GM21390 (cell line): ENCODE data around the gene EYS.

Experiments used
- ATAC-seq: cut with Tn5 transposase; IDR thresholded peaks from one replicate; pipeline ENCODE4 v1.9.1; 2021; ENCODE audit not compliant: unreplicated experiment

Gene EYS

DNA sequence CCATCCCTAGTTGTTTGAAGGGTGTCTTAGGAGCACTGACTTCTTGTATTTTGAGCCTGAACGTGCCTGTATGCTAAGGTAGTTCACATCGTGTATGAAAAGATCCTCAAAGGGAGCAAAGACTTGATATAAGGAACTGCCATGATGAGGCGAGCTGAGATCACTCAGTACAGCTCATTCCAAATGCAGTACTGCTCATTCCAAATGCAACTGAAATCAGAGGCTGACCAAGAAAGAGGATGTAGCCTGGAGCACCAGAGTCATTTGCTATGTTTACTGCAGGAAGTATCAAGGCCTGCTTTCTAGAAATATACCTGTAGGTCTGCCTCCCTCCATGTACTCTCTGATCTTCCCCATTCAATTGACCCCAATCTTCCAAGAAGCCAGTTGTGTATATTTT is 832.2 kb downstream of the EYS start:
- ATAC-seq: no peak

DNA sequence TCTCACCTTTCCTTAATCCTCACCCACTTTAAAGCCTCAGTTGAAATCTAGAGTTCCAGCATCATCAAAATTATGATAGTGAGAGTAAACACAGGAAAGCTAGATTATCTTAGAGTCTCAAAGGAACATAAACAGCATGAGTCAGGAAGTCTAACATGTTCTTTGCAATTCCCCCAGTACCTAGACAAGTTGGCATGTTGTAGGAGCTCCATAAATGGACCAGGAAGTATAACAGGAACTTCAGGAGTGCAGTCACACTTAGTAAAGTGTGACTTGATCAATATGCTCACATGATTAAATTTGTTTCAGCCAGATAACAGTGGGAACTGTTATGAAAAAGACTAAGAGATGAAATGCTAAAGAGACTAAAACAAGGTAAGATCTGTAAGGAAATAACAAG is 834.4 kb downstream of the EYS start:
- no peak for ATAC-seq

DNA sequence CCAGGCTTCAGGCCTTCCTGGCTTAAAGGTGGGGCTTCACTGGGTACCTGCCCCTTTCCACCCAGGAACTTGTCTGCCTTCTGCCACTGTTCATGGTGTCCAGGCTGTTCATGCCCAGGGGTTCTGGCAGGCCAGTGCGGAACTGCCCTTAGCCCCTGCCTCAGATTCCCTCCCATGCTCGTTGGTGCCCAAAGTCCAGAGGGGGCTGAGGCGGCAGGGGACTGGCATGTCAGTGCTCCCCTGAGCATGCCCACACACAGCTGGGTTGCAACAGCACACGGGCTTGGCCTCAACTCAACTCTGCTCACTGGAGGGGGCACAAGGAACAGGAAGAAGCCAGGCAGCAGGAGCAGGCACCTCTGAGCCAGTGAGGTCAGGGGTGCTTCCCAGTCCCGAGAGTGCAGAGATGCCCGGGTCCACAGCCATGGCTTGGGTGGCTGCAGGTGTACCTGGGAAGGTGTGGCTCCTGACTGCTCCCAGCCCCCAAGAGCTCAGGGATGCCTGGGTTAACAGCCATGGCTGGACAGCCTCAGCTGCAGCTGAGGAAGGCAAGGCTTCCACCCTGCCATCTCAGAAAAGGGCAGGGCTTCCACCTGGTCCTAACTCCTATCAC is 845.9 kb downstream of the EYS start:
- ATAC-seq: no peak

DNA sequence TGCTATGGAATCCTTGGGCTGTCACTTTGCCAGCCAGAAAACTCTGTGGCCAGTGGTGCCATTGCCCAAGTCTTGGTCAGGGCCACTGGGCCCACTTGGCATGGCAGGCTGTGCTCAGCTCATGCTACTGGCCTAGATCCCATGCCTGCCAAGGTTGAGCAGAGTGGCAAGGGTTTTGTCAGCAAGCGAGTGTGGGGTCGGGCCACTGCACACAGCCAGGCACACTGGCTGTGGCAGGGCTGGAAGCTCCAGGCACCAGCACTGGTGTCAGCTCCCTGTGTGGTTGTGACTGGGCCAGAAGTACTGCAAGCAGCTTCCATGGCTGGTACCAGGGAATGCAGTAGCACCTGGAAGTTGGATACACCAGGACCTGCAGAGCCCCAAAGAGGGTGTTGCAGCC is 846.8 kb downstream of the EYS start:
- no peak for ATAC-seq

DNA sequence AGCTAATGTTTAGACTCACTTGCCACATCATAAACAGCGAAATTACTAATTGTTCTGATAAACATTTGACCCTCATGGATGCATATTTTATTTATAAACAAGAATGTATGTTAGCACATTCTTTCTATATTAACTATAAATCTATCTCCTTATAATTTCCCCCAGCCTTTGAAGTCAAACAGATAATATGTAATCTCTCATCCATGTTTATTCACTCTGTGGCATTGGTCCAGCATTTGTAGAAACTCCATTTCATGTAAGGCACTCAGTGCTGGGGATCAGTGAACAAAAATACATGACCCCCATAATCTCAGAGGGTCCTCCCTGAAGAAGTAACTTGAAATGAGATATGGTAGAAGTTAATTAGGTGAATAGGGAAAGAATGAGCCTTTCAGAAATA is 856.9 kb downstream of the EYS start:
- no peak for ATAC-seq

DNA sequence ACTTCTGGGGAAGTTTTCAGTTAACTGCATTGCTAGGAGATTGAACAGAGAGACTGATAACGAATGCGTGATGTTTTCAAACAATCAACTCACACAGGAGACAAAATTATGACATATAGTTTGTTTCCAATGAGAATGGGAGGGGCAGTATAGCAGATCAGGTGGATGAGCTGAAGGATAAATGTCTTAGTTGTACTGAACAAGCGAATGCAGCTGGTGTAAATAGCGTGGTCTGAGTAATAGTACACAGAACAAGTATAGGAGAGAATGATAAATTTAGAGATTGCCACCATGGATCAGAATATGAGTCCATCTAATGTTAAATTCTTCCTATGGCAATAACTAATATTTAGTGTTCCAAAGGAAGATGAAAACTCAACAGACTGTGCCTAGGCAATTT is 858.6 kb downstream of the EYS start:
- ATAC-seq: no peak

DNA sequence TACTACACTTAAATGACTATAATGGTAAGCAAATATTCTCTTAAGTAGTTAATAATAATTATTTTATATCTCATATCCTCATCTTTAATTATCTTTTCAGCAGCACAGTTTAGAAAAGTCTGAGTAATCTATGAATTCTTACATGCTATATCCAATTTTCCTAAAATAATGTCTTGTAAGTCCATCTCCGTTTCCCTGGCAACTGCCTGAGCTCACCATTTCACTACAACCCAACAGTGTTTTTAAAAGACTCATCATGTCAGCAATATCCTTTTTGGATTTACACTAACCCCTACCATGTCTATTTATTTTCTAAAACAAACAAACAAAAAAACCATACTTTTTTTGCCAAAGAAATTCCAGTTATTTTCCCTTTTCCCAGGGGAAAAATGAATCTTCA is 859.6 kb downstream of the EYS start:
- ATAC-seq: no peak

DNA sequence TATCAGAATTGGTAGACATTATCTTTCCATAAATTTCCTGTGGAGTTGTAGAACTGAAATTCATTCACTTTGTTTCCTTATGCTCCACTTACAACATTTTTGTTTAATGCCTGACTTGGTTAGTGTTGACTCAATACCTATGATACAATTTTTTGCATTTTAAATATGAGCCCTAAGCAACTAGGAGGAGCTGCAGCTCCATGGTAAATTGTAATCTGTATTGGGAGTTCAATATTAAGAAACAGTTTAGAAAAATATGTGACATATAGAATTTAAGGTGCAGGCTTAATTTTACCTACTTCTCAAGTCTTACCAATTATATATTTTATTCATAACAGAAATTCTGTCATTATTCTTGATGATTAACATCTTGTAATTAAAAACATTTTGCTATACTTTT is 868.3 kb downstream of the EYS start:
- no peak for ATAC-seq

DNA sequence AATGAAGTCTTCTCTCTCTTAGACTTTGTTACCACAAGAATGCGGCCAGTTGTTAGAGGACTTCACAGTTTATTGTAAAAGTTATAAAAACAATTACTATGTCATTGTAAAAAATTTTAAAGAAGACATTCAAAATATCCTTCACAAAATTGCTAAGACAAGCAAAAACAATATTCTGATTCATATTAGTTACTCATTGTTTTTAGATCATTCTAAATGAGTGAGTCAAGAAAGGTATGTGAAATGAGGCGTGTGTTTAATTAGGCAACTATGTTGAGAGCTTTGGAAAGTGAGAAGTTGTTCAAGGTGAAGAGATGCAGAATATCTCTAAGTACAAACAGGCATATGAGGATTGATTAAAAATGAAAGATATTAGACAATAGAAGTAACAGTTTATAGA is 875.3 kb downstream of the EYS start:
- no peak for ATAC-seq

DNA sequence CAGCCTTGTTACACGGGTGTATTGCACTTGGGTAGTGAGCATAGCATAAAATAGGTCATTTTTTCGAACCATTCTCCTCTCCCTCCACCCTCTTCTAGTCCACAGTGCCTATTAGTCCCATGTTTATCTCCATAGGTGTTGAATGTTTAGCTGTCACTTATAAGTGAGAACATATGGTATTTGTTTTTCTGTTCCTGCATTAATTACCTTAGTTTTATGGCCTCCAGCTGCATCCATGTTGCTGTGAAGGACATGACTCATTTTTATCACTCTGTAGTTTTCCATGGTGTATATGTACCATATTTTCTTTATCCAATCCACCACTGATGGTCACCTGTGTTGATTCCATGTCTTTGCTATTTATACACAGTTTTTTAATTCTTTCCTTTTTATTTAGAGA is 889.5 kb downstream of the EYS start:
- no peak for ATAC-seq

DNA sequence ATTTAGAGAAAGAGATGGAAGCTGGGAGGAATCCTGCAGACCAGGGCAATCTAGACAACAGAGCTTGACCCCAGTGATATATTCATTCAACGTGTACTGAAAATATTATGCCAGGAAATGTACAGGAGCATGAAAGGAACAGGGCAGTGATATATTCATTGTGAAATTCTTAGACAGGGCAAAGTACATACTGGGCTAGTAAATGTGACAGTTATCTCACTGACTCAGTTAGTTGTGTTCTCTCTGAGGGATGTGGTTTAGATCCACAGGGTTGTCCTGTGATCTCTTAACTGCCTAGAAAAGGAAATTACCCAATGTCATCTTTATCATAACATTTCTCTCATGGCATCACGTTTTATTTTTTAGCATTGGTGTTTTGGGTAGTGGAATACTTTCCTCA is 891.3 kb downstream of the EYS start:
- ATAC-seq: no peak

DNA sequence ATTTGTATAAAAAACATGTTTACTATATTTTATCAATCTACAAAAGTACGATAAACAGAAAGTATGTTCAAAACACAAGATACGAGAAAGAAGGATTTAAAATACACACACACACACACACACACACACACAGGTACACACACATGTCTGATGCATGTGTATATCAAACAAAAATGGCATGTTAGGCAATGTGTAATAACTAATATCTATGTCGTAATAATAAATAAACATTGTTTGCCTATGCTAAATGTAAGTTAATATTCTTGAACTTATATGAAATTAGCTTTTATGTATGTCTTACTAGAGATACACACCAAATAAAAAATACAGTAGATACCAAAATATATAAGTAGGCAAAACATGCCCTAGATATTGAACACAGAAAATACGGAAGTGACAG is 894.9 kb downstream of the EYS start:
- ATAC-seq: no peak

DNA sequence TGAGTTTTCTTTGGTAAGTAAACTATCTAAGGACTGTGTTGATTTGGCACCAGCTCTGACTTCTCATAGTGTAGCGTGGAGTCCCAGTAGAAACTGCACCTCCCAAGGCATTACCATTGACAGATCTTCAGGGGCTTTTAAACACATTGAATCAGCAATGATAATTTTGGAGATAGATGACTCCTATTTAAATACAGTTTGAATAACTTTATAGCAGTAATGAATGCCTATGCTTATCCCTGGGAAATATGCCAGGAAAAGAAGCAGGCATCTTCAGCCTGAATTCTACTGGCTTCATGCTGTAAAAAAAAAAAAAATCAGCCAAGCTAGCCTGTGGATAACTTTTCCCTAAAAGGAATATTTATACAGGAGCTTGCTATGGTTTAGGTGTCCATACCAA is 895.9 kb downstream of the EYS start:
- ATAC-seq: no peak

DNA sequence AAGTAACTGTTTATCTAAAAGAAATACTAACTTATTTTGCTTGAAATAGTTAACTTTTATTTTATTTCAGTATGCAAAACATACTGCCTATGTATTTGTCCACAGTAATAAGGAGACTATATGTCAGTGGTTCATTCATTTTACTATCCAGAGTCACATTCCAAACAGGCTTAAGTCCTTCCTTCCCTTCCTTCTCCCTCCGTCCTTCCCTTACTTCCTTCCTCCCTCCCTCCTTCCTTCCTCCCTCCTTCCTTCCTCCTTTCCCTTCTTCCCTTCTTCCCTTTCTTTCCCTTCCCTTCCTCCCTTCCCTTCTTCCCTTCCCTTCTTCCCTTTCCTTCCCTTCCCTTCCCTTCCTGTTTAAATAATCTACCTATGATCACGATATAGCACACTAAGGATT is 899.2 kb downstream of the EYS start:
- no peak for ATAC-seq

DNA sequence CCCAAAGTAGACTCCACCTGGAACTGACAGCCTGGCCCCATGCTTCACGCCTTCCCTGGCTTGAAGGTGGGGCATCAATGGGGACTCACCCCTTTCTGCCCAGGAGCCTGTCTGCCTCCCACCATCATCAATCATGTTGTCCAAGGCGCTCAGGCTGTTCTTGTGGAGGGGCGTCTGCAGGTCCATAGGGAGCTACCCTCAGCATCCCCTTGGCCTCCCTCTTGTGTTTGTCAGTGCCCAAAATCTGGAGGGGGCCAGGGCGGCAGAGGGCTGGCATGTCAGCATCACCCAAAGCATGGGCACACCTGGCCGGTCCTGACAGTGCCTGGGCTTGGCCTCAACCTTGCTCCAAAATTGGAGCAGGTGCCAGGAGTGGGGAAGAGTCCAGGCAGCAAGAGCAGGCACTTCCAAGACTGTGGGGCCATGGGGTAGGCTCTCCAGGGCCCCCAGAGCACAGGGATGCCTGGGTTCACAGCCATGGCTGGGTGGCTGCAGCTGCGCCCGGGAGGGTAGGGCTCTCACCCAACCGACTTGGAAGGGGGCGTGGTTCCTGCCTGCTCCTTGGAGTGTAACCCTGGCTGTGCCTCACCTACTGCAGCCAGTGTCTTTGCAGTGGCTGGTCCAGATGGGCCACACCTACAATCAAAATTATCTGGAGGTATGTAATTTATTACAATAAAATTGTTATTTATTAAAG is 903.4 kb downstream of the EYS start:
- ATAC-seq: no peak

DNA sequence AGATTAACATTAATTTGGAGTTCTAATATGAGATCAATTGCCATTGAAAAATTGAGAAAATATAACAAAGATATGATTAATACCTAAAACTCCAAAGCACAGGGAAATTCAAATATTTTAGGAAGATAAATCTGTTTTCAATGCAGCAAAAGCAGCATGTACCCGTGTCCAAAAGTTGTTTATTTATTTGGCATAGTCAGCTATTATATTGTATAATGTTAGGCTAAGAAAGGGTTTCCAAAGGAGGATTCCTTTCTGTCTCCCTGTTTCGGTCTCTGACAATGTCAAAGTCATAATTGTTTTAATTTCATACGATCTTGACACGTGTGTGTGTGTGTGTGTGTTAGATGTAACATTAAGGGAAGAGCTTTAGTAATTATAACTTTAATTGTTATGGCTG is 914.5 kb downstream of the EYS start:
- no peak for ATAC-seq

DNA sequence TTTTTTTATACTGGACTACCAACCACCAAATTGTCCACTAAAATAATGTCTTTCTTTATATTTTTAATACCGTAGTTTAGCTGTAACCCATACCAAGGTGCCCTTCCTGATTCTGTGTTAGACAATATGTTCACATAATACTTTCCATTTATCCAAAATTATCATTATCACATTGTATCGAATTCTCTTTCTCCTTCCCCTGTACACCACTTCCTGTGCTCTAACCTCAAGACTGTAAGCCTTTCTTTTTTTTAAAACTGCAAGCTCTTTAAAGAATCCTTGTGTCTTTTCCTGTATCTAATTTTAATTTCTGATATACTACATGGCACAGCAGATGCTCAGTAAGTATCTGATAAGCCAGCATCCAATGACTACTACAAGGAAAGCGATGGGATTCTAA is 917.5 kb downstream of the EYS start:
- no peak for ATAC-seq

DNA sequence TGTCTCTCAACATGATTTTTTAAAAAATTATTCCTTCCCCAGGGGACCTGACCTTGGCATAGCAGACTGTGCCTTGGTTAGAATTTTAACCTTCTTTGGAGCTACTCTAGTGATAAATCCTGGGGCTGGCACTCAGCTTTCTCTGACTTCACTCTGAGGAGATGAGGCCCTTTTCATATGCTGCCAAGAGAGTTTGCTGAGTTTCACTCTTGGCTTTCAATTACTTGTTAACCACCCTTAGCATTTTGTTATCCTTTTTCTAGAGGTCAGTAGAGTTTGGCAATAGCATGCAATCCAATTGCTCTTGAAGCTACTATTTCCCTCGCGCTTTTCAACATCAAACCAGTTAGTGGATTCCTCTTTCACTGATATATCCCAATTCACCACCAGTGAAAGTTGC is 920.3 kb downstream of the EYS start:
- ATAC-seq: no peak

DNA sequence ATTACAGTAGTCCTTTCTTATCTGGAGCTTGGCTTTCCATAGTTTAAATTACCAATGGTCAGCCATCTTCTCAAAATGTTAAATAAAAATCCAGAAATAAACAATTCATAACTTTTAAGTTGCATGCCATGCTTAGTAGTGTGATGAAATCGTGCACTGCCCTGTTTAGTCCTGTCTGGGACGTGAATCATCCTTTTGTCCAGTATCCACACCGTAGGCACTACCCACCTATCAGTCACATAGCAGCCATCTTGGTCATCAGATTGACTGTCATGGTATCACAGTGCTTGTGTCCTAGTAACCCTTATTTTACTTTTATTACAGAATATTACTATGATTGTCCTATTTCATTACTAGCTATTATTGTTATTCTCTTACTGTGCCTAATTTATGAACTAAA is 924.1 kb downstream of the EYS start:
- no peak for ATAC-seq

DNA sequence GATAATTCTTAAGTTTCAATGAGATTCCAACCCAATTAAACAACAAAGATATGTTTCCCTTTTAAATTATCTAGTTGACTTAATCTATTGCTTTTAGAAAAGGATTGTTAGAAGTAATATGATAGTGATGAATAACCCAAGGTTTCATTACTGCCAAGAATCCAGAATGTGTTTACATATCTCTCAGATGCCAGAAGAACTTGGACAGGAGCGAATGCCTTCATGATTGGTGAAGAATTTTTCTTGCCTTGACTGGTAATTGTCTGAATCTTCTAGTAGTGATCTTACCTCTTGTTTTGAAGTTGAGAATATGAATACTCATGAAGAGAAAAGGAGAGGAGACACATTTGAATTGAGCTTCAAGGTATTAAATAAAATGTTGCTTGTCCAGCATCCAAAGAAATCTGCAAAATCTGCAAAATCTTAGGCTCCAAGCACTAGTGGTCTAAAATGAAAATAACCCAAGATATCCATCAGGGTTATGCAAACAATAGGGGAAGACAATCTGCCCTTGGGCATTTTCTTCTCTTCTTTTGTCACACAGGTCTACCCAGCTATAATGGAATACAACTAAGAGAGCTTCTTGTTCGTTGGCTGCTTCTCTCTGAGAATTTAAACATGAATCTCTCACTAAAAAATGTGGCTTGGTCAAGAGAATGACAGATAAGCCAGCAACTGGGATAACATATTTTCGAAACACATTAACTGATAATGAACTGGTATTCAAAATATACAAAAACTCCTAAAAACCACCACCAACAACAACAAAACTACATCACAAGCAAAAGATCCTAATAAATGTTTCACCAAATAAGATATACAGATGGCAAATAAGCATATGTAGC is 928.9 kb downstream of the EYS start:
- ATAC-seq: no peak

DNA sequence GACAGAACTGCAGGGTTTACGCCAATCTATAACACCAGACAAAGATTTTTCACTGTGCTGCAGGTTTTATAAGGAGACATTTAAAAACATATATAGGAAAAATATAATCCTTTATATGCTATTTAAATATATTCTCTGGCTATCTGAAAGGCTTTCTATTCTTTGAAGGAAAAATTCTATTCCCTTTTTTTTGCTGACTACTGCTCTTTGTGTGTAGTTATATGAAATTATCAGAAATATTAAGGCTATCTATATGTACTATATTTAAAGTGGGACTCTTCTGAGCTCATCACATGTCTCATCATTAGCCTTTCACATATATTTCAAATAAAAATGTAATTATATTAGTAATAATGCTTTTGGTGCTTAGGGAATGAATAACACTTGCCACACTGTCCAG is 930.7 kb downstream of the EYS start:
- ATAC-seq: no peak

DNA sequence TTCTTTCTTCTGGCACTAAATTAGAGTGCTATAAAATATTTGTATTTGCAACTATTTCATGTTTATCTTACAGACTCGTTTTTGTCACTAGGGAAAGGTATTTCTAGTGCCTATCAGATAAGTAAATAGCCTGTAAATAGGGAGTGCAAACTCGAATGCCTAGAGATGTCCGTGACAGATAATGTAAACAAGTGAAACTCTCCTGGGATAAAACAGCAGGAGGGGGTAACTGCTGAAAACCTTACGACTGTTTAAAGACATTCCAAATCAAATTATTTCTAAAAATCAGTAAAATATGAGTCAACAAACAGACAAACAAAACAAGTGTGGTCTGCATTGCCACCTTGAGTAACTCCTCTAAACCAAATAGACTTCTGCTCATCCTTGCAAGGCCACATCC is 932.1 kb downstream of the EYS start:
- no peak for ATAC-seq
